ENCODE data around the gene PBRM1.

GRCh38 chr3:52733256-52733891 lies 47.7 kb upstream of the PBRM1 start:
- TF ChIP-seq EP300 (IDR thresholded peaks at IDR 0.05; ENCODE audit: borderline replicate concordance) (no peak), CEBPB (IDR thresholded peaks at IDR 0.05) (no peak), YY1 (IDR thresholded peaks at IDR 0.05; ENCODE audit: low read depth) (no peak), CREB1 (IDR thresholded peaks at IDR 0.05; ENCODE audit: low read depth) (no peak), MAX (IDR thresholded peaks at IDR 0.05) (no peak), RAD21 (IDR thresholded peaks at IDR 0.05; ENCODE audit: low read depth) (no peak), NFIC (IDR thresholded peaks at IDR 0.05) (no peak), TAF1 (IDR thresholded peaks at IDR 0.05; ENCODE audit: low read depth) (no peak), REST (IDR thresholded peaks at IDR 0.05; ENCODE audit: low read depth) (no peak), TCF12 (IDR thresholded peaks at IDR 0.05; ENCODE audit: low read depth) (no peak)
